22Rv1 (cell line): ENCODE data around the gene ANKS1A.

Source experiments
- H3K27ac ChIP-seq: fragments of 450-650 bp; 2 replicates; pipeline ENCODE4 v1.5.1; 2017
- CTCF ChIP-seq: fragments of 450-650 bp; IDR thresholded peaks from 2 replicates; pipeline ENCODE4 v1.5.1; 2017; ENCODE audit warnings: mild to moderate bottlenecking
- ZFX ChIP-seq: fragments of 450-650 bp; IDR thresholded peaks from 2 replicates; pipeline ENCODE4 v1.6.1; 2017; ENCODE audit warnings: antibody characterized with exemption, borderline replicate concordance

The ANKS1A gene

DNA sequence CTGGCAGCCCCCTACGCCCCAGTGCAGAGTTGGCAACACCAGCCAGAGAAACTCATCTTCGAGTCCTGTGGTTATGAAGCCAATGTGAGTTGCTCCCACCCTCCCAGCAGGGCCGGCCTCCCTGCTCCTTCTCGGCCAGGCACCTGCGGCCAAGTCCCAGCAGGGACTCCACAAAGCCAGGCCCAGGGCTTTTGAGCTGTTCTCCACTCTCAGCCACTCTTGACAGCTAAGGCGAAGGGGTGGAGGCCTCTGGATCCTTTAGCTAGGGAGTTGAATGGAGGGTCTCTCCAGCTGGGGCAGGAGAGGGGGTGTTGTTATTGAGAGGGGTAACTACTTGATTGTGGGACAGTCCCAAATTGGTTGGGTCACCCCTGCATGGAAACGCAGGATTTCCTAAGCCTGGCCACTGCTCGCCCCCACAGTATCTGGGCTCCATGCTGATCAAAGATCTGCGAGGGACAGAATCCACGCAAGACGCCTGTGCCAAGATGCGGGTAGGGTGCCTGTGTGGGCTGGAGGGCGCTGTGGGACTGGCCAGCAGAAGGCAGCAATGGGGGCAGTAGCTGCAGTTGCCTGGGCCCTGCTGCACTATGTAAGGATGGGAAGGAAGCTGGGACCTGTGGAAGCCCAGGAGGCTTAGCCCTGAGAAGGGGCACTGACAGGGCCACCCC, 193.8 kb downstream of the ANKS1A start:
- H3K27ac ChIP-seq = no peak overlapping the region
- TF ChIP-seq CTCF (no peak), ZFX (no peak)

- TF ChIP-seq CTCF (no peak), ZFX (no peak)
- H3K27ac ChIP-seq = no peak overlapping the region
Measured at GRCh38 chr6:35083507-35083906, 194.5 kb downstream of the ANKS1A start.

- TF ChIP-seq ZFX = no peak
- TF ChIP-seq CTCF = no peak
- H3K27ac ChIP-seq = no peak overlapping the region
Measured at GRCh38 chr6:35084041-35084491, 195.0 kb downstream of the ANKS1A start.

- H3K27ac ChIP-seq = no peak overlapping the region
- TF ChIP-seq ZFX (no peak), CTCF (no peak)
Measured at GRCh38 chr6:35084511-35085203, 195.6 kb downstream of the ANKS1A start.

GRCh38 chr6:35085359-35086281, 196.6 kb downstream of the ANKS1A start:
- H3K27ac ChIP-seq = no peak overlapping the region
- TF ChIP-seq ZFX (no peak), CTCF (no peak)

GRCh38 chr6:35086282-35086632, 197.2 kb downstream of the ANKS1A start:
- TF ChIP-seq CTCF = no peak
- no peak for TF ChIP-seq ZFX
- no peak overlapping the region for H3K27ac ChIP-seq
